BLaER1 treated with 17β-estradiol and CSF1 and Interleukin-3, amounts not matched to agents 10 nM and 100 nM (cell line): Measurements from ENCODE around the gene CHRDL2.

ENCODE experiments used
- H3K27ac ChIP-seq, 11 experiments: shearing (Covaris generic); formaldehyde crosslinking; 2 replicates each; pipeline ENCODE4 v1.8.1; 2022
- H3K27me3 ChIP-seq, 11 experiments: shearing (Covaris generic); formaldehyde crosslinking; 2 replicates each; pipeline ENCODE4 v1.8.1; 2022
- H3K36me3 ChIP-seq, 11 experiments: shearing (Covaris generic); formaldehyde crosslinking; 2 replicates each; pipeline ENCODE4 v1.8.1; 2022
- H3K4me1 ChIP-seq, 10 experiments: shearing (Covaris generic); formaldehyde crosslinking; 2 replicates each; pipeline ENCODE4 v1.8.1; 2022
- H3K4me2 ChIP-seq, 11 experiments: shearing (Covaris generic); formaldehyde crosslinking; 2 replicates each; pipeline ENCODE4 v1.8.1; 2022
- H3K4me3 ChIP-seq, 10 experiments: shearing (Covaris generic); formaldehyde crosslinking; 2 replicates each; pipeline ENCODE4 v1.8.1; 2022
- H3K9ac ChIP-seq, 11 experiments: shearing (Covaris generic); formaldehyde crosslinking; 2 replicates each; pipeline ENCODE4 v1.8.1; 2022
- H3K9me3 ChIP-seq, 11 experiments: shearing (Covaris generic); formaldehyde crosslinking; replicated peaks in 1 of 11; 2 replicates each; pipeline ENCODE4 v1.8.1; 2022
- H4K20me1 ChIP-seq, 11 experiments: shearing (Covaris generic); formaldehyde crosslinking; 2 replicates each; pipeline ENCODE4 v1.8.1; 2022
- Cebpa-rat ChIP-seq, 11 experiments: shearing (Covaris generic); IDR thresholded peaks; 2 replicates each; pipeline ENCODE4 v1.8.1; 2022

The CHRDL2 gene

GRCh38 chr11:74686792-74687191, 44.4 kb downstream of the CHRDL2 start:
- H4K20me1 ChIP-seq = no peaks in the 10 kb centered on the region
- peaks cover 0 to 75% (median 23%) of the 10 kb centered on the region in 10 experiments; a peak in 13 of 20 replicates for H3K4me1 ChIP-seq
- H3K4me2 ChIP-seq = peak overlapping the region in 5 of 11 experiments; percentile 53 to 83 (median 73); a peak in 10 of 22 replicates
- TF ChIP-seq Cebpa-rat (IDR thresholded peaks at IDR 0.05) = no peak
- H3K9me3 ChIP-seq = peaks cover 0 to 8% (median 0%) of the 10 kb centered on the region in 11 experiments; a peak in 2 of 22 replicates
- H3K27ac ChIP-seq = peak overlapping the region in 3 of 11 experiments; percentile 38 to 74 (median 71); a peak in 5 of 22 replicates
- peaks cover 21 to 34% (median 30%) of the 10 kb centered on the region in 11 experiments for H3K27me3 ChIP-seq
- no peak overlapping the region; a peak in 1 of 22 replicates for H3K9ac ChIP-seq
- no peak overlapping the region for H3K4me3 ChIP-seq
- no peaks in the 10 kb centered on the region for H3K36me3 ChIP-seq

- H3K36me3 ChIP-seq = no peaks in the 10 kb centered on the region
- no peak overlapping the region for H3K9ac ChIP-seq
- peaks cover 0 to 67% (median 19%) of the 10 kb centered on the region in 10 experiments; a peak in 13 of 20 replicates for H3K4me1 ChIP-seq
- peaks cover 0 to 8% (median 0%) of the 10 kb centered on the region in 11 experiments; a peak in 2 of 22 replicates for H3K9me3 ChIP-seq
- TF ChIP-seq Cebpa-rat (IDR thresholded peaks at IDR 0.05) = no peak
- H4K20me1 ChIP-seq = no peaks in the 10 kb centered on the region
- H3K4me2 ChIP-seq = peak overlapping the region in 4 of 11 experiments; percentile 47 to 83 (median 74); a peak in 7 of 22 replicates
- H3K27ac ChIP-seq = peak overlapping the region in 2 of 11 experiments; percentile 36 to 41; a peak in 3 of 22 replicates
- peaks cover 21 to 39% (median 32%) of the 10 kb centered on the region in 11 experiments for H3K27me3 ChIP-seq
- no peak overlapping the region for H3K4me3 ChIP-seq
These were observed 45.3 kb downstream of the CHRDL2 start for GRCh38 chr11:74685905-74686304.

GRCh38 chr11:74685338-74685737, 45.9 kb downstream of the CHRDL2 start:
- Histone ChIP-seq H3K4me3 (no peak overlapping the region), H3K4me1 (peaks cover 0 to 61% (median 17%) of the 10 kb centered on the region in 10 experiments; a peak in 13 of 20 replicates), H3K36me3 (no peaks in the 10 kb centered on the region), H3K4me2 (peak overlapping the region in 4 of 11 experiments; percentile 47 to 83 (median 74); a peak in 7 of 22 replicates), H3K9me3 (peaks cover 0 to 8% (median 0%) of the 10 kb centered on the region in 11 experiments; a peak in 2 of 22 replicates), H3K27ac (peak overlapping the region in 2 of 11 experiments; percentile 36 to 41; a peak in 2 of 22 replicates), H4K20me1 (no peaks in the 10 kb centered on the region), H3K9ac (no peak overlapping the region), H3K27me3 (peaks cover 21 to 39% (median 32%) of the 10 kb centered on the region in 11 experiments)
- TF ChIP-seq Cebpa-rat (IDR thresholded peaks at IDR 0.05) = no peak

GRCh38 chr11:74684661-74685060, 46.6 kb downstream of the CHRDL2 start:
- Histone ChIP-seq H3K36me3 (no peaks in the 10 kb centered on the region), H3K4me2 (peak overlapping the region in 3 of 11 experiments; percentile 73 to 83 (median 76); a peak in 5 of 22 replicates), H3K27ac (no peak overlapping the region), H3K9ac (no peak overlapping the region), H4K20me1 (no peaks in the 10 kb centered on the region), H3K27me3 (peaks cover 21 to 39% (median 32%) of the 10 kb centered on the region in 11 experiments), H3K4me3 (no peak overlapping the region), H3K4me1 (peaks cover 0 to 54% (median 16%) of the 10 kb centered on the region in 10 experiments; a peak in 12 of 20 replicates), H3K9me3 (peaks cover 0 to 8% (median 0%) of the 10 kb centered on the region in 11 experiments; a peak in 2 of 22 replicates)
- TF ChIP-seq Cebpa-rat (IDR thresholded peaks at IDR 0.05) = no peak

GRCh38 chr11:74683941-74684481, 47.2 kb downstream of the CHRDL2 start:
- Histone ChIP-seq H3K9me3 (peaks cover 0 to 8% (median 0%) of the 10 kb centered on the region in 11 experiments; a peak in 2 of 22 replicates), H4K20me1 (no peaks in the 10 kb centered on the region), H3K4me1 (peaks cover 0 to 50% (median 16%) of the 10 kb centered on the region in 10 experiments; a peak in 12 of 20 replicates), H3K4me3 (no peak overlapping the region), H3K9ac (no peak overlapping the region), H3K4me2 (peak overlapping the region in 2 of 11 experiments; percentile 73 to 76; a peak in 2 of 22 replicates), H3K36me3 (no peaks in the 10 kb centered on the region), H3K27ac (no peak overlapping the region), H3K27me3 (peaks cover 21 to 39% (median 32%) of the 10 kb centered on the region in 11 experiments)
- TF ChIP-seq Cebpa-rat (IDR thresholded peaks at IDR 0.05) = no peak

GRCh38 chr11:74683279-74683871, 47.9 kb downstream of the CHRDL2 start:
- Histone ChIP-seq H3K36me3 (no peaks in the 10 kb centered on the region), H3K4me2 (peak overlapping the region in 2 of 11 experiments; percentile 35 to 36; a peak in 2 of 22 replicates), H3K9me3 (peaks cover 0 to 8% (median 0%) of the 10 kb centered on the region in 11 experiments; a peak in 2 of 22 replicates), H3K27ac (no peak overlapping the region), H4K20me1 (no peaks in the 10 kb centered on the region), H3K4me1 (peaks cover 0 to 43% (median 14%) of the 10 kb centered on the region in 10 experiments; a peak in 12 of 20 replicates), H3K9ac (no peak overlapping the region), H3K4me3 (peak overlapping the region in 1 of 10 experiments; percentile 7; a peak in 1 of 20 replicates), H3K27me3 (peaks cover 21 to 39% (median 32%) of the 10 kb centered on the region in 11 experiments)
- no peak for TF ChIP-seq Cebpa-rat (IDR thresholded peaks at IDR 0.05)

GRCh38 chr11:74682731-74683278, 48.4 kb downstream of the CHRDL2 start:
- Histone ChIP-seq H3K4me2 (peak overlapping the region in 1 of 11 experiments; percentile 36; a peak in 2 of 22 replicates), H3K27ac (no peak overlapping the region), H3K36me3 (no peaks in the 10 kb centered on the region), H3K9me3 (peaks cover 0 to 8% (median 0%) of the 10 kb centered on the region in 11 experiments; a peak in 2 of 22 replicates), H3K4me1 (peaks cover 0 to 38% (median 11%) of the 10 kb centered on the region in 10 experiments; a peak in 12 of 20 replicates), H3K4me3 (0 out of 20 replicates have a peak overlapping the region, but pooled peaks of 1 of the 10 experiments have one; percentile 7), H4K20me1 (no peaks in the 10 kb centered on the region), H3K9ac (no peak overlapping the region), H3K27me3 (peaks cover 21 to 39% (median 32%) of the 10 kb centered on the region in 11 experiments)
- TF ChIP-seq Cebpa-rat (IDR thresholded peaks at IDR 0.05) = no peak

GRCh38 chr11:74681686-74682651, 49.3 kb downstream of the CHRDL2 start:
- no peak overlapping the region for H3K4me2 ChIP-seq
- H3K4me3 ChIP-seq = no peak overlapping the region
- no peaks in the 10 kb centered on the region for H3K36me3 ChIP-seq
- peaks cover 0 to 5% (median 0%) of the 10 kb centered on the region in 11 experiments; a peak in 2 of 22 replicates for H3K9me3 ChIP-seq
- no peak for TF ChIP-seq Cebpa-rat (IDR thresholded peaks at IDR 0.05)
- no peak overlapping the region for H3K27ac ChIP-seq
- no peaks in the 10 kb centered on the region for H4K20me1 ChIP-seq
- H3K9ac ChIP-seq = no peak overlapping the region
- H3K27me3 ChIP-seq = peaks cover 21 to 39% (median 32%) of the 10 kb centered on the region in 11 experiments
- H3K4me1 ChIP-seq = peaks cover 0 to 29% (median 6%) of the 10 kb centered on the region in 10 experiments; a peak in 11 of 20 replicates
